B cell (primary cell): ENCODE data around the gene RIT1. TPM values are rescaled to one million over a fixed set of nuclear protein-coding genes. Genes with fewer than 3 reads are reported as not detected.

ENCODE experiments used
- ATAC-seq: fragments of 200-7000 bp; cut with Tn5 transposase; one replicate; pipeline ENCODE4 v1.10.0; 2021; ENCODE audit warnings: low read depth, mild to moderate bottlenecking, moderate number of reproducible peaks, moderate library complexity
- CTCF ChIA-PET: fragments of 350-600 bp; sonication (Branson Sonifier 250); formaldehyde crosslinking; loops from one replicate; lab custom pipeline; 2021; ENCODE audit warnings: antibody characterized with exemption, inconsistent platforms; lab: Charles Lee
- POLR2A ChIA-PET: fragments of 350-600 bp; sonication (Branson Sonifier 250); formaldehyde crosslinking; loops from one replicate; lab custom pipeline; 2021; ENCODE audit warnings: antibody characterized with exemption; lab: Charles Lee
- DNase-seq: peaks from one replicate; pipeline ENCODE4 v3.0.0; 2013
- H2AFZ ChIP-seq: 2 replicates; pipeline ENCODE4 v1.6.1; 2012; ENCODE audit warnings: mild to moderate bottlenecking, low read depth, low read length; ENCODE audit not compliant: insufficient read depth, poor library complexity, severe bottlenecking
- H3K27ac ChIP-seq, 2 donors: 1 replicate in 1 of 2; 2 replicates in 1 of 2; pipeline ENCODE4 v1.5.1; 2012 to 2013; ENCODE audit warnings: low read length in 2 of 2, mild to moderate bottlenecking in 2 of 2, moderate library complexity in 1 of 2
- H3K27me3 ChIP-seq, 4 experiments: fragments of 200-600 bp in 1 of 4; sonication (generic) in 1 of 4; replicated peaks in 1 of 4; 1 replicate in 2 of 4; 2 replicates in 2 of 4; pipeline versions ENCODE4 v1.6.1 to v1.7.0; 2013 to 2016; ENCODE audit warnings: low read length in 3 of 4, mild to moderate bottlenecking in 2 of 4, mixed read lengths in 1 of 4, moderate library complexity in 1 of 4; ENCODE audit not compliant: insufficient read depth in 4 of 4, control insufficient read depth in 3 of 4; ENCODE audit errors: control extremely low read depth in 1 of 4
- H3K36me3 ChIP-seq, 2 experiments: replicated peaks in 1 of 2; 1 replicate in 1 of 2; 2 replicates in 1 of 2; pipeline versions ENCODE4 v1.6.1 to v1.7.1; 2013; ENCODE audit warnings: low read length in 1 of 2; ENCODE audit not compliant: insufficient read depth in 2 of 2, control insufficient read depth in 1 of 2; ENCODE audit errors: control extremely low read depth in 1 of 2, extremely low read depth in 1 of 2
- H3K4me1 ChIP-seq, 2 donors: fragments of 200-600 bp in 1 of 2; sonication (generic) in 1 of 2; 1 replicate in 1 of 2; 2 replicates in 1 of 2; pipeline versions ENCODE4 v1.5.1 to v1.6.1; 2013 to 2017; ENCODE audit warnings: low read length in 2 of 2; ENCODE audit not compliant: control insufficient read depth in 2 of 2, insufficient read depth in 2 of 2
- H3K4me2 ChIP-seq: replicated peaks from 2 replicates; pipeline ENCODE3; 2012; ENCODE audit warnings: mild to moderate bottlenecking, low read depth, low read length; ENCODE audit not compliant: poor library complexity, severe bottlenecking
- H3K4me3 ChIP-seq, 5 experiments: fragments of 200-600 bp in 1 of 5; sonication (generic) in 1 of 5; 1 replicate in 3 of 5; 2 replicates in 2 of 5; pipeline versions ENCODE4 v1.5.1 to v1.7.0; 2011 to 2016; ENCODE audit warnings: low read length in 4 of 5, mild to moderate bottlenecking in 4 of 5, low read depth in 2 of 5, control low read depth in 1 of 5, moderate library complexity in 1 of 5; ENCODE audit not compliant: insufficient read depth in 1 of 5; ENCODE audit errors: control extremely low read depth in 1 of 5, extremely low read depth in 1 of 5
- H3K79me2 ChIP-seq: fragments of 200-600 bp; sonication (generic); one replicate; pipeline ENCODE4 v1.6.0; 2016; ENCODE audit warnings: low read length; ENCODE audit not compliant: control insufficient read depth, insufficient read depth
- H3K9ac ChIP-seq: fragments of 200-600 bp; sonication (generic); 2 replicates; pipeline ENCODE4 v1.6.1; 2017; ENCODE audit warnings: mild to moderate bottlenecking, low read length, moderate library complexity
- H3K9me3 ChIP-seq, 3 donors: one replicate each; pipeline versions ENCODE4 v1.6.1 to v1.7.1; 2013; ENCODE audit warnings: low read length in 2 of 3; ENCODE audit not compliant: control insufficient read depth in 2 of 3, insufficient read depth in 1 of 3; ENCODE audit errors: control extremely low read depth in 1 of 3
- H4K20me1 ChIP-seq: 2 replicates; pipeline ENCODE4 v1.6.0; 2012; ENCODE audit warnings: mild to moderate bottlenecking, low read length; ENCODE audit not compliant: insufficient read depth, control insufficient read depth, poor library complexity, severe bottlenecking
- H3K27ac Mint-ChIP-seq: one replicate; pipeline ENCODE4 v1.8.0; 2021; ENCODE audit warnings: mixed read lengths
- H3K27me3 Mint-ChIP-seq: one replicate; pipeline ENCODE4 v1.8.0; 2021; ENCODE audit warnings: mixed read lengths
- H3K4me1 Mint-ChIP-seq: one replicate; pipeline ENCODE4 v1.8.0; 2021; ENCODE audit warnings: mixed read lengths
- H3K4me3 Mint-ChIP-seq: one replicate; pipeline ENCODE4 v1.8.0; 2021; ENCODE audit warnings: mixed read lengths
- H3K9me3 Mint-ChIP-seq: one replicate; pipeline ENCODE4 v1.8.0; 2022; ENCODE audit warnings: mixed read lengths; ENCODE audit not compliant: insufficient read depth
- CTCF ChIP-seq: fragments of 200-600 bp; IDR thresholded peaks from one replicate; pipeline ENCODE4 v1.8.0; 2022; ENCODE audit warnings: antibody characterized with exemption, mild to moderate bottlenecking
- EZH2 ChIP-seq: IDR thresholded peaks from 2 replicates; pipeline ENCODE4 v1.6.1; 2012; ENCODE audit warnings: borderline replicate concordance, low read depth, mild to moderate bottlenecking, moderate library complexity, low read length; ENCODE audit not compliant: insufficient read depth, poor library complexity, severe bottlenecking
- WGBS: methylation state at CpG from one replicate; pipeline ENCODE4 v1.1.5; 2013; ENCODE audit warnings: missing lambda C conversion rate; ENCODE audit not compliant: insufficient coverage; 5-methylcytosine and 5-hydroxymethylcytosine counted together
- intact Hi-C: fragments of 100-400 bp; cut with micrococcal nuclease; formaldehyde crosslinking; loops from one replicate; pipeline ENCODE4 v1.10.0; 2022
- polyA plus RNA-seq: library from polyadenylated mRNA; depleted of rRNA; stranded (reverse); fragments of >200 nt; gene quantifications from 2 replicates; pipeline ENCODE4 v1.2.3, GENCODE V29; 2012
- total RNA-seq, 2 donors: library from RNA; stranded (reverse); fragments of 120-200 nt in 1 of 2; gene quantifications; 1 replicate in 1 of 2; 2 replicates in 1 of 2; pipeline versions ENCODE4 v1.2.3 to v1.2.4, GENCODE V29; 2013 to 2022

The RIT1 gene
- total and polyA plus RNA-seq, 2 donors (not counting 1 experiment from before 2014, with no cell fraction given), result 14.2 to 45.7 TPM

- Histone ChIP-seq H4K20me1 (peaks cover 20% of the 10 kb centered on the region), H3K36me3 (peaks cover 2 to 30% of the 10 kb centered on the region in 2 experiments), H3K4me3 (peak within 1 kb of the TSS; percentile 79 to 97 (median 84)), H3K27me3 (no peaks in the 10 kb centered on the region), H2AFZ (peak within 1 kb of the TSS; percentile 79), H3K4me1 (peaks cover 43 to 55% of the 10 kb centered on the region in 2 donors), H3K9ac (peak within 1 kb of the TSS; percentile 92), H3K4me2 (peak within 1 kb of the TSS; percentile 88), H3K27ac (peak within 1 kb of the TSS; percentile 86 to 89), H3K9me3 (no peaks in the 10 kb centered on the region), H3K79me2 (peaks cover 70% of the 10 kb centered on the region)
- ChIA-PET CTCF (interaction anchor here (0.9 to 6.3 kb wide), 18 partner anchors 10 to 194 kb away, joined by 3 to 83 read pairs (median 5); partner anchors contain the start of gene ARHGEF2), POLR2A (interaction anchor here (0.7 to 2.5 kb wide), 7 partner anchors 11 to 119 kb away, joined by 3 to 33 read pairs (median 10); partner anchors contain the start of gene ARHGEF2)
- Mint-ChIP-seq H3K4me3 (no peak within 1 kb of the TSS), H3K27ac (peak within 1 kb of the TSS; percentile 54), H3K27me3 (no peaks in the 10 kb centered on the region), H3K9me3 (no peaks in the 10 kb centered on the region), H3K4me1 (peaks cover 37% of the 10 kb centered on the region)
- DNase-seq, result peak; percentile 98
- peak; percentile 57 for TF ChIP-seq CTCF
- no peak for TF ChIP-seq EZH2
- under 1% methylated on average over 49 of the region's 50 CpGs for WGBS
- ATAC-seq, result peak; percentile 93
- intact Hi-C loops, result loop anchor here (1.0 to 5.0 kb wide), 6 partner anchors 12 to 133 kb away; partner anchors contain the start of genes GON4L, LAMTOR2 and RIT1
Observed at GRCh38 chr1:155934097-155934935, 23.2 kb upstream of the RIT1 start, which contains the start of gene KHDC4. Gene KHDC4, minus strand, starts transcription at chr1:155934413. Its CDS starts 40 bp downstream, at chr1:155934373.
